Fibroblast of lung (primary cell): Measurements from ENCODE around the gene LDAH.

Source experiments
- CTCF ChIP-seq, 2 donors: IDR thresholded peaks in 1 of 2; conservative IDR thresholded peaks in 1 of 2; 1 replicate in 1 of 2; 2 replicates in 1 of 2; pipeline ENCODE4 v1.5.1; 2011 to 2012; ENCODE audit warnings: low read length in 2 of 2, control low read depth in 1 of 2, inconsistent platforms in 1 of 2, low read depth in 1 of 2, mild to moderate bottlenecking in 1 of 2
- EZH2 ChIP-seq: IDR thresholded peaks from 2 replicates; pipeline ENCODE4 v1.5.1; 2012; ENCODE audit warnings: low read length, control low read depth, mild to moderate bottlenecking; ENCODE audit errors: missing control alignments

- TF ChIP-seq CTCF (conservative IDR thresholded peaks at IDR 0.05 in 1 of 2, IDR thresholded peaks at IDR 0.05 in 1 of 2; ENCODE audit: low read depth in 1 of 2, low read length in 2 of 2): no peak
- no peak for TF ChIP-seq EZH2
These were observed 138.3 kb downstream of the LDAH start for GRCh38 chr2:20684581-20685063.
